Body of pancreas (tissue), 4 donors: ENCODE data around the gene PLCXD3. TPM values are rescaled to one million over a fixed set of nuclear protein-coding genes. Genes with fewer than 3 reads are reported as not detected.
"Not testable (repeated sequence)": the region's sequence is repeated elsewhere in the genome, so short reads cannot be mapped to it uniquely, and the experiment has no call there.

ENCODE experiments used
- ATAC-seq: fragments of 150-250 bp; one replicate; pipeline ENCODE4 v1.9.1; 2016
- DNase-seq, 4 donors: peaks; one replicate each; pipeline ENCODE4 v3.0.0-alpha.2; 2019
- H3K27ac ChIP-seq, 4 donors: fragments of 200-600 bp; sonication (generic); 1 replicate in 3 of 4; 2 replicates in 1 of 4; pipeline versions ENCODE4 v1.5.1 to v1.6.1; 2016 to 2019; ENCODE audit warnings: mild to moderate bottlenecking in 1 of 4, mixed read lengths in 1 of 4, moderate library complexity in 1 of 4
- H3K27me3 ChIP-seq, 2 donors: fragments of 200-600 bp; sonication (generic); one replicate each; pipeline ENCODE4 v1.6.0; 2016; ENCODE audit warnings: mild to moderate bottlenecking in 1 of 2
- H3K36me3 ChIP-seq, 2 donors: fragments of 200-600 bp; sonication (generic); replicated peaks in 1 of 2; 2 replicates each; pipeline ENCODE4 v1.5.1; 2016; ENCODE audit warnings: low read depth in 2 of 2; ENCODE audit not compliant: insufficient read depth in 1 of 2
- H3K4me1 ChIP-seq: fragments of 200-600 bp; sonication (generic); one replicate; pipeline ENCODE4 v1.6.0; 2016
- H3K4me3 ChIP-seq, 2 donors: fragments of 200-600 bp; sonication (generic); 1 replicate in 1 of 2; 2 replicates in 1 of 2; pipeline ENCODE4 v1.5.1; 2016 to 2019
- H3K9me3 ChIP-seq, 3 donors: fragments of 200-600 bp; sonication (generic); 1 replicate in 2 of 3; 2 replicates in 1 of 3; pipeline ENCODE4 v1.5.1; 2016
- POLR2A ChIP-seq, 3 donors: fragments of 450-650 bp; IDR thresholded peaks; one replicate each; pipeline ENCODE4 v1.6.1; 2016; ENCODE audit warnings: antibody characterized with exemption in 3 of 3, mild to moderate bottlenecking in 2 of 3
- WGBS, 2 donors: methylation state at CpG; one replicate each; pipeline ENCODE4 v1.1.5; 2017; 5-methylcytosine and 5-hydroxymethylcytosine counted together
- intact Hi-C: fragments of 100-400 bp; cut with DNase I; formaldehyde crosslinking; loops from one replicate; pipeline ENCODE4 v1.15.1; 2023
- total RNA-seq, 2 donors: library from RNA; depleted of rRNA; stranded (reverse); fragments of >200 nt; gene quantifications; one replicate each; pipeline ENCODE4 v1.1.0, GENCODE V29; 2016
- TF ChIP-seq, protein P1 (sequence below), 7 experiments: fragments of 450-650 bp in 4 of 7; fragments of 200-600 bp in 3 of 7; sonication (generic) in 3 of 7; IDR thresholded peaks; one replicate each; pipeline ENCODE4 v1.5.1; 2016 to 2019; ENCODE audit warnings: antibody characterized with exemption in 7 of 7

The PLCXD3 gene
- total RNA-seq, 2 donors from 2014 or later, result 1.6 to 3.9 TPM

DNA sequence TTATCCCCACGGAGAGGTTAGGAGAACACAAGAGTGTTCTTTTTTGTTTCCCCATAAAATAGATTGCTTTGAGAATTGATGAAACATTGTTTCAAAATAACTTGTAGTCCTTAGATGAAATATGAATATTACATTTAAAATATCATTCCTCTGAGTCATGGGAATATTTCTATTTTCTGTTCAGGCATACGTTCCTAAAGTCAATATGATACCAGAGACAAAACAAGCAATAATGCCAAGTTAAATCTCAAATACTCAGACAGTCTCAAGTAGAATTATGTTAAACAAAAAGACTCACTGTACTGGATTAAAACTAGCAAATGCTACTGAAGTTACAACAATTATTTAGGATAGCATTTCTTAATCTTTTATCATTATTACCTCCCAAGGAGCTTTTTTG lies 185.3 kb downstream of the PLCXD3 start:
- no peak overlapping the region for H3K4me3 ChIP-seq
- intact Hi-C loops, result no loop called here
- H3K36me3 ChIP-seq, result no peaks in the 10 kb centered on the region
- TF ChIP-seq POLR2A (IDR thresholded peaks at IDR 0.05), result no peak
- TF ChIP-seq, protein P1, sequence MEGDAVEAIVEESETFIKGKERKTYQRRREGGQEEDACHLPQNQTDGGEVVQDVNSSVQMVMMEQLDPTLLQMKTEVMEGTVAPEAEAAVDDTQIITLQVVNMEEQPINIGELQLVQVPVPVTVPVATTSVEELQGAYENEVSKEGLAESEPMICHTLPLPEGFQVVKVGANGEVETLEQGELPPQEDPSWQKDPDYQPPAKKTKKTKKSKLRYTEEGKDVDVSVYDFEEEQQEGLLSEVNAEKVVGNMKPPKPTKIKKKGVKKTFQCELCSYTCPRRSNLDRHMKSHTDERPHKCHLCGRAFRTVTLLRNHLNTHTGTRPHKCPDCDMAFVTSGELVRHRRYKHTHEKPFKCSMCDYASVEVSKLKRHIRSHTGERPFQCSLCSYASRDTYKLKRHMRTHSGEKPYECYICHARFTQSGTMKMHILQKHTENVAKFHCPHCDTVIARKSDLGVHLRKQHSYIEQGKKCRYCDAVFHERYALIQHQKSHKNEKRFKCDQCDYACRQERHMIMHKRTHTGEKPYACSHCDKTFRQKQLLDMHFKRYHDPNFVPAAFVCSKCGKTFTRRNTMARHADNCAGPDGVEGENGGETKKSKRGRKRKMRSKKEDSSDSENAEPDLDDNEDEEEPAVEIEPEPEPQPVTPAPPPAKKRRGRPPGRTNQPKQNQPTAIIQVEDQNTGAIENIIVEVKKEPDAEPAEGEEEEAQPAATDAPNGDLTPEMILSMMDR (IDR thresholded peaks at IDR 0.05), result no peak
- ATAC-seq (no peak), DNase-seq (no peak)
- H3K4me1 ChIP-seq, result no peaks in the 10 kb centered on the region
- H3K27ac ChIP-seq, result no peak overlapping the region
- no peaks in the 10 kb centered on the region for H3K27me3 ChIP-seq
- no peaks in the 10 kb centered on the region for H3K9me3 ChIP-seq
- WGBS, 2 donors, result 53 to 54% methylated on average over 2 of the region's 2 CpGs

DNA sequence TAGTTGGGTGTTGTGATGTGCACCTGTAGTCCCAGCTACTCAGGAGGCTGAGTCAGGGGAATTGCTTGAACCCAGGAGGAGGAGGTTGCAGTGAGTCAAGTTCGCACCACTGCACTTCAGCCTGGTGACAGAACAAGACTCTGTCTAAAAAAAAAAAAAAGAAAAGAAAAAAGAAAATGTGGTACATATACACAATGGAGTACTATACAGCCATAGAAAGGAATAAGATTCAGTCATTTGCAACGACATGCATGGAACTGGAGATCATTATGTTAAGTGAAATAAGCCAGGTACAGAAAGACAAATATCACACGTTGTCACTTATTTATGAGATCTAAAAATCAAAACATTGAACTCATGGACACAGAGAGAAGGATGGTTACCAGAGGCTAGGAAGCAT lies 187.6 kb downstream of the PLCXD3 start:
- ATAC-seq, H3K27me3 ChIP-seq, H3K36me3 ChIP-seq, H3K9me3 ChIP-seq, DNase-seq, H3K4me3 ChIP-seq, H3K4me1 ChIP-seq, intact Hi-C loops, H3K27ac ChIP-seq: not testable (repeated sequence)
- 64 to 72% methylated on average over 3 of the region's 3 CpGs for WGBS, 2 donors

DNA sequence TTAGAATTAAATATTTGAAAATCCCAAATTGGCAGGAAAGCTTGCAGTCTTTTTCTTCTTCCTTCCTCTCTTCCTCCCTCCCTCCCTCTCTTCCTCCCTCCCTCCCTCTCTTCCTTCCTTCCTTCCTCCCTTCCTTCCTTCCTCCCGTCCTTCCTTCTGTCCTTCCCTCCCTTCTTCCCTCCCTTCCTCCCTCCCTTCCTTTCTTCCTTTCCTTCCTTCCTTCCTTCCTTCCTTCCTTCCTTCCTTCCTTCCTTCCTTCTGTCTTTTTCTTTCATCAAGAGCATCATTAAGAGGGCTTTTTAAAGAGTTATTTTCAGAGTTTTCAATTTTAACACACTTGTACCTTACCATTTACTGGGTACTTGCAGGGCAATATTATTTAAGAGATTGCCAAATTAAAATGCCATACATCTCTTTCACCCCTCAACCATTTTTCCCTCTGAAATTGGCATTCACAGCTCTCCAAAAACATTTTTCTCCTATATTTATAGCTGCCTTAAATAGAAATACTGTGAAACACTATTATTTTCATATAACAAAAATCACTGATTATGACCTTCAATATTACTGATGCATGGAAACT lies 197.8 kb downstream of the PLCXD3 start:
- H3K36me3 ChIP-seq, result no peaks in the 10 kb centered on the region
- ATAC-seq (no peak), DNase-seq (no peak)
- H3K4me3 ChIP-seq, result no peak overlapping the region
- WGBS, 2 donors, result 61 to 69% methylated on average over 1 of the region's 1 CpG
- no peaks in the 10 kb centered on the region for H3K27me3 ChIP-seq
- no peak overlapping the region for H3K27ac ChIP-seq
- intact Hi-C loops, result no loop called here
- TF ChIP-seq, protein P1 (IDR thresholded peaks at IDR 0.05), result no peak
- no peak for TF ChIP-seq POLR2A (IDR thresholded peaks at IDR 0.05)
- H3K4me1 ChIP-seq, result no peaks in the 10 kb centered on the region
- no peaks in the 10 kb centered on the region for H3K9me3 ChIP-seq

DNA sequence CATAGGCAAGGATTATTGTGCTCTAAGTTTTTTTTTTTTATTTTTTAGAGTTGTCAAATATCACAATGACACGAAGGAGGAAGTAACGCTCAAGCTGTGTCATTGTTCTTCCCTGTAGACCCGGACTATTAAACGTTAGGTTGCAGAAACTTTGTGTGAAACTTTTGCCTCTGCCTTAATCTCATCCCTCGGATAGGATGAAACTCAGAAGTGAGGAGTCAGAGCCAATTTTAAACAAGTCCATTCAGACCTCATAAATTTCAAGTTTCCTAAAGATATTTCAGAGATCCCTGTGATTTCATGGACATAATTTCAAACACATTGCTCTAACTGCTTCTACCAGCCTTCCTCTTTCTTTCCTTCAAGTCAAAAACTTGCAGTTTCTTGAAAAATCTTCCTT lies 198.3 kb downstream of the PLCXD3 start:
- Histone ChIP-seq H3K9me3 (no peaks in the 10 kb centered on the region), H3K27ac (no peak overlapping the region), H3K27me3 (no peaks in the 10 kb centered on the region), H3K4me3 (no peak overlapping the region), H3K36me3 (no peaks in the 10 kb centered on the region), H3K4me1 (no peaks in the 10 kb centered on the region)
- no peak for ATAC-seq
- TF ChIP-seq, protein P1 (IDR thresholded peaks at IDR 0.05), result no peak
- intact Hi-C loops, result no loop called here
- DNase-seq, result no peak
- WGBS, 2 donors, result 60 to 71% methylated on average over 5 of the region's 5 CpGs

DNA sequence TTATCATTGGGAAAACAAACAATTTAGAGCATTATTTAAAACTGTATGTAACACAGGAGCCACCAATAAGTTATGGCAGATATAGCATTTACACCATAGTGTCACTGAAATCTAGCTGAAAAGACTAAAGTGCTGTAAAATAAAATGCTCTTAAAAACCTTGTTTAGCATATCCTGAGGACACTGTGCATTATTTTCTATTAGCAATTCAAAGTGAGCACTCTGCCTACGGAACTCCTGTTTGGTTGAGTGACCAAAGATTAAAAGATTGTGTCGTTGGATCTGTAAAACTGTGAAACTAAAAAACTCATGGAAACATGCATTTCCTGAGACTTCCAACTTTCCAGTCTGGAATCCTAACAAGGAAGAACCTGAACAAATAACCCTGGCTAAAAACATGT lies 201.1 kb downstream of the PLCXD3 start:
- Histone ChIP-seq H3K4me3 (no peak overlapping the region), H3K4me1 (no peaks in the 10 kb centered on the region), H3K27ac (no peak overlapping the region), H3K36me3 (no peaks in the 10 kb centered on the region), H3K27me3 (no peaks in the 10 kb centered on the region), H3K9me3 (no peaks in the 10 kb centered on the region)
- ATAC-seq (no peak), DNase-seq (no peak)
- TF ChIP-seq POLR2A (IDR thresholded peaks at IDR 0.05), result no peak
- TF ChIP-seq, protein P1 (IDR thresholded peaks at IDR 0.05), result no peak
- 63 to 73% methylated on average over 2 of the region's 2 CpGs for WGBS, 2 donors
- intact Hi-C loops, result no loop called here
